Parathyroid adenoma (tissue), 2 donors: ENCODE results near the gene RAB6A.
"Not testable (repeated sequence)": the region's sequence is repeated elsewhere in the genome, so short reads cannot be mapped to it uniquely, and the experiment has no call there.

Source experiments
- H2AFZ ChIP-seq: fragments of 300-600 bp; sonication (generic); one replicate; pipeline ENCODE4 v1.7.0; 2017; ENCODE audit warnings: antibody characterized with exemption, mild to moderate bottlenecking
- H3K27ac ChIP-seq: fragments of 300-600 bp; sonication (generic); one replicate; pipeline ENCODE4 v1.7.0; 2017
- H3K27me3 ChIP-seq: fragments of 300-600 bp; sonication (generic); one replicate; pipeline ENCODE4 v1.7.0; 2017; ENCODE audit warnings: low read length; ENCODE audit not compliant: control insufficient read depth, insufficient read depth
- H3K36me3 ChIP-seq: fragments of 300-600 bp; sonication (generic); one replicate; pipeline ENCODE4 v1.7.0; 2017; ENCODE audit warnings: low read length; ENCODE audit not compliant: control insufficient read depth, insufficient read depth
- H3K4me1 ChIP-seq: fragments of 300-600 bp; sonication (generic); one replicate; pipeline ENCODE4 v1.7.0; 2017; ENCODE audit warnings: control low read depth
- H3K4me2 ChIP-seq: fragments of 300-600 bp; sonication (generic); one replicate; pipeline ENCODE4 v1.7.0; 2017; ENCODE audit warnings: low read length
- H3K4me3 ChIP-seq: fragments of 300-600 bp; sonication (generic); one replicate; pipeline ENCODE4 v1.7.0; 2017; ENCODE audit warnings: low read depth, low read length
- H3K79me2 ChIP-seq: fragments of 300-600 bp; sonication (generic); one replicate; pipeline ENCODE4 v1.7.0; 2017; ENCODE audit warnings: control low read depth
- H3K9ac ChIP-seq: fragments of 300-600 bp; sonication (generic); one replicate; pipeline ENCODE4 v1.7.0; 2017; ENCODE audit warnings: mild to moderate bottlenecking
- H3K9me3 ChIP-seq: fragments of 300-600 bp; sonication (generic); one replicate; pipeline ENCODE4 v1.7.0; 2017; ENCODE audit warnings: low read length; ENCODE audit not compliant: control insufficient read depth
- TF ChIP-seq, protein P1 (sequence below): fragments of 300-600 bp; sonication (generic); IDR thresholded peaks from one replicate; pipeline ENCODE4 v1.7.0; 2017; ENCODE audit warnings: antibody characterized with exemption, mild to moderate bottlenecking
- donor health status: primary hyperparathyroidism.

Gene RAB6A

DNA sequence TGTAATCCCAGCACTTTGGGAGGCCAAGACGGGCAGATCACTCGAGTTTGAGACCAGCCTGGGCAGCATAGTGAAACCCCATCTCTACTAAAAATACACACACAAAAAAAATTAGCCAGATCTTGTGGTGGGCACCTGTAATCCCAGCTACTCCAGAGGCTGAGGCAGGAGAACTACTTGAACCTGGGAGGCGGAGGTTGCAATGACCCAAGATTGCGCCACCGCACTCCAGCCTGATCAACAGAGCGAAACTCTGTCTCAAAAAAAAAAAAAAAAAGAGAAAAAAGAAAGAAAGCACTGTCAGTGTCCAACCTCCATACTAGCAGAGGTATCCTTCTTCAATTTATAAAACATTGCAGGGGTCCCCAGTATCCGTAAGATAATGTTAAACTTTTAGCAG, 17.8 kb downstream of the RAB6A start:
- Histone ChIP-seq H3K9ac (no peak overlapping the region), H3K4me2 (no peak overlapping the region), H3K36me3 (no peaks in the 10 kb centered on the region), H3K27me3 (no peaks in the 10 kb centered on the region), H3K4me1 (no peaks in the 10 kb centered on the region), H3K9me3 (no peaks in the 10 kb centered on the region), H2AFZ (no peak overlapping the region), H3K4me3 (no peak overlapping the region), H3K79me2 (peaks cover 12% of the 10 kb centered on the region), H3K27ac (no peak overlapping the region)
- TF ChIP-seq, protein P1, sequence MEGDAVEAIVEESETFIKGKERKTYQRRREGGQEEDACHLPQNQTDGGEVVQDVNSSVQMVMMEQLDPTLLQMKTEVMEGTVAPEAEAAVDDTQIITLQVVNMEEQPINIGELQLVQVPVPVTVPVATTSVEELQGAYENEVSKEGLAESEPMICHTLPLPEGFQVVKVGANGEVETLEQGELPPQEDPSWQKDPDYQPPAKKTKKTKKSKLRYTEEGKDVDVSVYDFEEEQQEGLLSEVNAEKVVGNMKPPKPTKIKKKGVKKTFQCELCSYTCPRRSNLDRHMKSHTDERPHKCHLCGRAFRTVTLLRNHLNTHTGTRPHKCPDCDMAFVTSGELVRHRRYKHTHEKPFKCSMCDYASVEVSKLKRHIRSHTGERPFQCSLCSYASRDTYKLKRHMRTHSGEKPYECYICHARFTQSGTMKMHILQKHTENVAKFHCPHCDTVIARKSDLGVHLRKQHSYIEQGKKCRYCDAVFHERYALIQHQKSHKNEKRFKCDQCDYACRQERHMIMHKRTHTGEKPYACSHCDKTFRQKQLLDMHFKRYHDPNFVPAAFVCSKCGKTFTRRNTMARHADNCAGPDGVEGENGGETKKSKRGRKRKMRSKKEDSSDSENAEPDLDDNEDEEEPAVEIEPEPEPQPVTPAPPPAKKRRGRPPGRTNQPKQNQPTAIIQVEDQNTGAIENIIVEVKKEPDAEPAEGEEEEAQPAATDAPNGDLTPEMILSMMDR = no peak

DNA sequence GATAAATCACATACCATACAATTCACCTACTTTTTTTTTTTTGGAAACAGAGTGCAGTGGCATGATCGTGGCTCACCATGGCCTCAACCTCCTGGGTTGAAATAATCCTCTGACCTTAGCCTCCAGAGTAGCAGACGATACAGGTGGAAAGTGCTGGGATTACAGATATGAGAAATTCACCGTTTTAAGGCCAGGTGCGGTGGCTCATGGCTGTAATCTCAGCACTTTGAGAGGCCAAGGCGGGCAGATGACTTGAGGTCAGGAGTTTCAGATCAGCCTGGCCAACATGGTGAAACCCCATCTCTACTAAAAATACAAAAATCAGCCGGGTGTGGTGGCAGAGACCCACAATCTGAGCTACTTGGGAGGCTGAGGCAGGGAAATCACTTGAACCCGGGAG, 24.9 kb downstream of the RAB6A start:
- H3K4me3 ChIP-seq, H3K4me2 ChIP-seq, H3K27ac ChIP-seq, H3K27me3 ChIP-seq, H3K9me3 ChIP-seq, H3K36me3 ChIP-seq, H3K9ac ChIP-seq, H2AFZ ChIP-seq, H3K4me1 ChIP-seq: not testable (repeated sequence)
- H3K79me2 ChIP-seq = peaks cover 11% of the 10 kb centered on the region

DNA sequence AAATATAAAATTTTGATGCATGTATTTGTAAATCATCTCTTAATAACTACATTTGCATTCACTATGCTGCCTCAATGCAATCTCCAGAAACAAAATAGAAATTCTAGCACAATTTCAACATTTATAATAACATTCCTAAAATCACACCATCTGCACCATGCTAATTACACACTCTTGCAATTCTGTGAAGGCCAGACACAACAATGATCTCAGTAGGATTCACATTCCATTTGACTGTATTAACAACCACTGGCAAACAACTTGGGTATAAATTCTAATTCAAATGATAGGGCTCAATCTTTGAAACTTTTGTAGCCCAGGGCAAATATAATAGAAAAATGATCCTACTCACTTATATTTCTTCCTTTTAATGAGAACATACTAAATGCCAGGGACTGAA, 25.9 kb downstream of the RAB6A start:
- no peaks in the 10 kb centered on the region for H3K27me3 ChIP-seq
- H3K4me2 ChIP-seq = no peak overlapping the region
- no peak overlapping the region for H3K9ac ChIP-seq
- no peak overlapping the region for H2AFZ ChIP-seq
- peaks cover 6% of the 10 kb centered on the region for H3K4me1 ChIP-seq
- peaks cover 11% of the 10 kb centered on the region for H3K79me2 ChIP-seq
- H3K27ac ChIP-seq = no peak overlapping the region
- TF ChIP-seq, protein P1 = no peak
- H3K4me3 ChIP-seq = no peak overlapping the region
- no peaks in the 10 kb centered on the region for H3K36me3 ChIP-seq
- H3K9me3 ChIP-seq = no peaks in the 10 kb centered on the region

DNA sequence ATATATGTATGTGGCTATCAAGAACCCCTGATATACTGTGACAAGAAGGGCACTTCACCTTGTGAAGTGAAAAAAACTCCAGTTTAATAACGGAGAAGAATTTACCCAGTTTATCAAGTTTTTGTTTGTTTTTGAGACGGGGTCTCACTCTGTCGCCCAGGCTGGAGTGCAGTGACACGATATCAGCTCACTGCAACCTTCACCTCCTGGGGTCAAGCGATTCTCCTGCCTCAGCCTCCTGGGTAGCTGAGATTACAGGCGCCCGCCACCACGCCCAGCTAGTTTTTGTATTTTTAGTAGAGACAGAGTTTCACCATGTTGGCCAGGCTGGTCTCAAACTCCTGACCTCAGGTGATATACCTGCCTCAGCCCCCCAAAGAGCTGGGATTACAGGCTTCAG, 26.9 kb downstream of the RAB6A start:
- H3K4me3 ChIP-seq, H3K9ac ChIP-seq, H3K27me3 ChIP-seq, H3K27ac ChIP-seq, H2AFZ ChIP-seq, H3K4me2 ChIP-seq, H3K9me3 ChIP-seq, H3K4me1 ChIP-seq, H3K36me3 ChIP-seq: not testable (repeated sequence)
- peaks cover 11% of the 10 kb centered on the region for H3K79me2 ChIP-seq

DNA sequence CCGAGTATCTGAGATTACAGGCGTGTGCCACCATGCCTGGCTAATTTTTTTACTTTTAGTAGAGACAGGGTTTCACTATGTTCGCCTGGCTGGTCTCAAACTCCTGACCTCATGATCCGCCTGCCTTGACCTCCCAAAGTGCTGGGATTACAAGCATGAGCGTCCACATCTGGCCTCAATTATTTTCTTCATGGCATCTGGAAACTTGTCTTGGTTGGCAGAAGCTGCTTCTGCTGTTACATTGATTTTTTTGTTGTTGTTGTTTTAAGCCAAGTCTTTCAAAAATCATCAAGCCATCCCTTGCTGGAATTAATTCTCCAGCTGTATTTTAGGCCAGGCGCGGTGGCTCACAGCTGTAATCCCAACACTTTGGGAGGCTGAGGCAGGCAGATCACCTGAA, 27.9 kb downstream of the RAB6A start:
- not testable (repeated sequence) for H3K4me3 ChIP-seq, H3K4me1 ChIP-seq, H3K79me2 ChIP-seq, H3K27me3 ChIP-seq, H3K9me3 ChIP-seq, H2AFZ ChIP-seq, H3K27ac ChIP-seq, H3K4me2 ChIP-seq, H3K36me3 ChIP-seq, H3K9ac ChIP-seq

DNA sequence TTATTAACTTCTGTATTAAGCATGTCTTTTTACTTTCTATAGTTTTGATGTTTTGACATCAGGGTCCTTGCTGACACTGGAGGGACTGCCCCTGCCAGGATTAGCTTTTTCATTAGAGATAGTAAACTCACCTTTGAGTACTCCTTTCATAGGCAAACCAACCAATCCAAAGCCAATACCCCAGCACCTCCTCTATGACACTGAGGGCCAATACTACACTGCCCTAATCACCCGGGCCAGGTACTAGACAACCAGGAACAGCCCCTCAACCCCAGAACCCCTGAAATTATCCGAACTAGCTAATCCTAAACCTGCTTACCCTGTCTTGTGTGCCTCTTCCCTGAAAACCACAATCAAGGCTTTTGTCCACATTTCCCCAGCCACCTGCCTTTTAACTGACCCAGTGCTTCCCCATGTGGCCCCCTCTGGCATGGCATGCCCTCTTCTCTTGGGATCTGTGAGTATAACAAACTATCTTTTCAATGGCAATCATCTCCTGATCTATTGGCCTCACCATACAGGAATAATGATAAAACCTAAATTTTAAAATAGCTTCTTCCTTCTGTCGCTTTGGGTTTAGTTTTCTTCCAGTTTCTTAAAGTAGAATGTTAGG, 31.2 kb downstream of the RAB6A start:
- Histone ChIP-seq H3K4me2 (no peak overlapping the region), H3K27ac (no peak overlapping the region), H3K9ac (no peak overlapping the region), H3K4me1 (no peaks in the 10 kb centered on the region), H3K9me3 (no peaks in the 10 kb centered on the region), H3K27me3 (no peaks in the 10 kb centered on the region), H2AFZ (no peak overlapping the region), H3K4me3 (no peak overlapping the region), H3K79me2 (peaks cover 13% of the 10 kb centered on the region), H3K36me3 (no peaks in the 10 kb centered on the region)
- TF ChIP-seq, protein P1 = peak; percentile 28
